Large intestine (tissue), 3 donors: ENCODE measurements around the gene HTR2B. TPM values are rescaled to one million over a fixed set of nuclear protein-coding genes. Genes with fewer than 3 reads are reported as not detected.
"Not testable (repeated sequence)": the region's sequence is repeated elsewhere in the genome, so short reads cannot be mapped to it uniquely, and the experiment has no call there.

ENCODE experiments used
- DNase-seq, 2 donors: peaks; one replicate each; pipeline versions ENCODE4 v3.0.0 to v3.0.0-alpha.2; 2013
- H3K27ac ChIP-seq: one replicate; pipeline ENCODE4 v1.5.1; 2013; ENCODE audit warnings: low read length
- H3K27me3 ChIP-seq: 2 replicates; pipeline ENCODE4 v1.6.1; 2013; ENCODE audit warnings: low read length; ENCODE audit not compliant: control insufficient read depth, insufficient read depth
- H3K36me3 ChIP-seq: 2 replicates; pipeline ENCODE4 v1.6.1; 2013; ENCODE audit warnings: low read length; ENCODE audit not compliant: control insufficient read depth, insufficient read depth
- H3K4me1 ChIP-seq: one replicate; pipeline ENCODE4 v1.6.1; 2013; ENCODE audit warnings: low read length; ENCODE audit not compliant: control insufficient read depth, insufficient read depth
- H3K4me3 ChIP-seq: one replicate; pipeline ENCODE4 v1.5.1; 2013; ENCODE audit warnings: low read length
- H3K9me3 ChIP-seq: one replicate; pipeline ENCODE4 v1.6.1; 2013; ENCODE audit warnings: mild to moderate bottlenecking, low read depth, low read length, moderate library complexity; ENCODE audit not compliant: control insufficient read depth
- WGBS: methylation state at CpG from one replicate; pipeline ENCODE4 v1.1.5; 2013; ENCODE audit warnings: low lambda C conversion rate; ENCODE audit not compliant: insufficient coverage; 5-methylcytosine and 5-hydroxymethylcytosine counted together
- polyA plus RNA-seq: library from polyadenylated mRNA; unstranded; fragments of 120-200 nt; gene quantifications from one replicate; pipeline ENCODE4 v1.2.1, GENCODE V29; 2013

The HTR2B gene
- polyA plus RNA-seq, 1 donor = 6.7 TPM

GRCh38 chr2:231161877-231162329 is 37.1 kb upstream of the HTR2B start:
- no peaks in the 10 kb centered on the region for H3K27me3 ChIP-seq
- no peak for DNase-seq
- H3K36me3 ChIP-seq = peaks cover 31% of the 10 kb centered on the region
- H3K4me1 ChIP-seq = no peaks in the 10 kb centered on the region
- WGBS = 80% methylated on average over 1 of the region's 2 CpGs
- no peak overlapping the region for H3K27ac ChIP-seq
- no peak overlapping the region for H3K4me3 ChIP-seq
- H3K9me3 ChIP-seq = no peaks in the 10 kb centered on the region

DNA sequence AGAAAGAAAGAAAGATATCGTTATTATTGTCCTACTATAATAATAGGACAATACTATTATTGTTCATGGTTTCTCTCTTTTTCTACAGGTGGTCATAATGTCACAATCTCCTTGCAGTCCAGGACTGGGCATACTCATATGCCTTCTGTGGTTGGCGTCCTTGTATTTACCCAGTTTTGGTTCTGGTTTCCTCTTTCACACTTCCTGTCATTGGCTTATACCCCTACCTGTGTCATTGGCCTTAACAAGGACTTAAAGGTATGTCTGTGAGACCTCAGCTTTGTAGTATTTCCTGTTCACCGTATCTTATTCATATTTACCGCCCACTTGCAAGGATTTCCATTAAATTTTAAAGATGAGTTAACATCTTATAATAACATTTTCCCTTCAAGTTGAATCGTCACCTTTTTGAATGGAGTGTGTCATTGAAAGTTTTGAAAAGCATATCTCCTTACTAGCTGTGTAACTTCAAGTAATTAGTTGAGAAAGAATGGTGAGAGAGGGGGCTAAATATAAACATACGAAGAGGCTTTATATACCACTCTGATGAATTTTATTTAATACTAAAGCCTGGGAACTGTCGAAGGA is 36.5 kb upstream of the HTR2B start:
- Histone ChIP-seq H3K27me3 (no peaks in the 10 kb centered on the region), H3K27ac (no peak overlapping the region), H3K4me1 (no peaks in the 10 kb centered on the region), H3K9me3 (no peaks in the 10 kb centered on the region), H3K36me3 (peaks cover 27% of the 10 kb centered on the region), H3K4me3 (no peak overlapping the region)
- 89% methylated on average over 4 of the region's 7 CpGs for WGBS
- no peak for DNase-seq

DNA sequence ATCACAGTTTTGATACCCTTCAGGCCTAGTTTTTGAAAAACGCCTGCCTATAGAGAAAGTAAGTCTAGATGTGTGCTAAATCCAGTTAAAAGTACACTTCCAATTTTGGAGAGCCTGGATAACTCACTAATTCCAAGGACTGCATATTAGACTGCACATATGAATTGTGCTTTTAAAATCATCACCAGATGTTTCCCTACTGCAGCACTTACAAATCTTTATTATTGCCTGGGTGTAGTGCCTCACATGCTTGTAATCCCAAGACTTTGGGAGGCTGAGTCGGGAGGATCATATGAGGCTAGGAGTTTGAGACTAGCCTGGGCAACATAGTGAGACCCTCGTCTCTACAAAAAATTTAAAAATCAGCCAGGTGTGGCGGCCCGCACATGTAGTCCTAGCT is 35.9 kb upstream of the HTR2B start:
- no peak for DNase-seq
- Histone ChIP-seq H3K4me3 (no peak overlapping the region), H3K36me3 (peaks cover 20% of the 10 kb centered on the region), H3K4me1 (no peaks in the 10 kb centered on the region), H3K27me3 (no peaks in the 10 kb centered on the region), H3K9me3 (no peaks in the 10 kb centered on the region), H3K27ac (no peak overlapping the region)
- WGBS = no CpG with 5 or more reads among the region's 5 CpGs

DNA sequence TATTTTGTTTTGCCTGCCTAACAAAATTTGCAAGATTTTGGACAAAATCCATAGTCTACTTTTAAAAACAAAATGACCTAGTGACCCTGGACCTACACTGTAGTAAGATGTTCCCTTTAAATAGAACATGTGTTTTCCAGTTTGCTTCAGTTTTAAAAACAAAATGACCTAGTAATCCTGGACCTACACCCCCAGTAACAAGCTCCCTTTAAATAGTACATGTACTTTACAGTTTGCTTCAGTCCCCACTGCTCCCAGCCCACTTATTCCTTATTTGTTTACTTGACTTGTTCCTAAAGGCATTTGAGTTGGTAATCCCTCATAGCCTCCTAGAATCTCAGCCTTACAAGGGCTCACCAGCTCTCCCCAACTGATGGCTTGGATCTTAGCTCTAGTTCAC is 34.5 kb upstream of the HTR2B start:
- Histone ChIP-seq H3K36me3 (peaks cover 12% of the 10 kb centered on the region), H3K4me1 (no peaks in the 10 kb centered on the region), H3K4me3 (no peak overlapping the region), H3K27ac (no peak overlapping the region), H3K9me3 (no peaks in the 10 kb centered on the region), H3K27me3 (no peaks in the 10 kb centered on the region)
- DNase-seq = no peak

GRCh38 chr2:231152800-231153557 is 28.1 kb upstream of the HTR2B start:
- 100% methylated on average over 2 of the region's 8 CpGs for WGBS
- no peaks in the 10 kb centered on the region for H3K9me3 ChIP-seq
- H3K27me3 ChIP-seq = no peaks in the 10 kb centered on the region
- H3K36me3 ChIP-seq = peaks cover 17% of the 10 kb centered on the region
- DNase-seq = no peak
- H3K27ac ChIP-seq = no peak overlapping the region
- no peaks in the 10 kb centered on the region for H3K4me1 ChIP-seq
- no peak overlapping the region for H3K4me3 ChIP-seq

DNA sequence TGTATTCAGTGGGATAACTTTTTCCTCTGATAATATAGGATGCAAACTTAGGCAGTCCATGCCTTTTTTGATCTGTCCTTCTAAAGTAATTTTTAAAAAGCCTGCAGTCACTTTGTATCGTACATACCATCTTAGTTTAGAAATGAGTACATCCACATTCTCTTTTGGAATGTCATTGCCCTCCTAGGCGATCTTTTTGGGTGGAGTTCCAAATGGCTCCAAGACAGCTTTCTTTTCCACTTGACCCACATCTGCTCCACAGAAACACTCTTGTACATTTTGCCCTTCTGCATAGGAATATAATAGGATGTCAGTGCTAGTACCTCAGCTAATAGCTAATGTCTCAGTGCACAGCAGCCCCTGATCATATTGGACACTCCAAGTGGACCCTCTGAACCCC is 21.8 kb upstream of the HTR2B start:
- Histone ChIP-seq H3K27me3 (no peaks in the 10 kb centered on the region), H3K4me3 (no peak overlapping the region), H3K36me3 (peaks cover 14% of the 10 kb centered on the region), H3K9me3 (no peaks in the 10 kb centered on the region), H3K27ac (no peak overlapping the region), H3K4me1 (no peaks in the 10 kb centered on the region)
- WGBS = 100% methylated on average over 1 of the region's 2 CpGs
- no peak for DNase-seq

DNA sequence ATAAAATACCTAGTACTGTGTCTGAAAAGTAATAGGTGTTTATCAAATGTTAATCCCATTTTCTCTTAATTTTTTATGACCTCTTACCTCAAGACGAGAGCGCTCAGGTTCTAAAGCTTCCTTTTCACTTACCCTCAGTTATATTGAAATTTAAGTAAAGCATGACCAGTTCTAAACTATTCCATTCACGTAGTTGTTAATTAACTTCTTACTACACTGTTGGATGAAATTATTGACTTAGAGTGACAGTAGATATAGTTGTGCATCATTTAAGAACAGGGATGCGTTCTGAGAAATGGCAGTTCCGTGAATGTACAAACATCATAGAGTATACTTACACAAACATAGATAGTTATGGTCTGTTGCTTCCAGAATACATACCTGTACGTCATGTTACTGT is 20.1 kb upstream of the HTR2B start:
- no peak overlapping the region for H3K27ac ChIP-seq
- no peaks in the 10 kb centered on the region for H3K9me3 ChIP-seq
- H3K4me1 ChIP-seq = no peaks in the 10 kb centered on the region
- H3K27me3 ChIP-seq = no peaks in the 10 kb centered on the region
- 100% methylated on average over 1 of the region's 6 CpGs for WGBS
- no peak for DNase-seq
- H3K36me3 ChIP-seq = peaks cover 18% of the 10 kb centered on the region
- H3K4me3 ChIP-seq = no peak overlapping the region

DNA sequence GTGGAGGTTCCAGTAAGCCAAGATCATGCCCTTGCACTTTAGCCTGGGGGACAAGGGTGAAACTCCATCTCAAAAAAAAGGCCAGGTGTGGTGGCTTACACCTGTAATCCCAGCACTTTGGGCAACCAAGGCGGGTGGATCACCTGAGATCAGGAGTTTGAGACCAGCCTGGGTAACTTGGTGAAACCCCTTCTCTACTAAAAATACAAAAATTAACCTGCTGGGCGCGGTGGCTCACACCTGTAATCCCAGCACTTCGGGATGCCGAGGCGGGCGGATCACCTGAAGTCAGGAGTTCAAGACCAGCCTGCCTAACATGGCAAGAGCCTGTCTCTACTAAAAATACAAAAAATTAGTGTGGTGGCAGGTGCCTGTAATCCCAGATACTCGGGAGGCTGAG is 16.0 kb upstream of the HTR2B start:
- not testable (repeated sequence) for H3K4me1 ChIP-seq, H3K36me3 ChIP-seq, DNase-seq, H3K27ac ChIP-seq, H3K4me3 ChIP-seq, H3K27me3 ChIP-seq, H3K9me3 ChIP-seq
- WGBS = no CpG with 5 or more reads among the region's 8 CpGs

DNA sequence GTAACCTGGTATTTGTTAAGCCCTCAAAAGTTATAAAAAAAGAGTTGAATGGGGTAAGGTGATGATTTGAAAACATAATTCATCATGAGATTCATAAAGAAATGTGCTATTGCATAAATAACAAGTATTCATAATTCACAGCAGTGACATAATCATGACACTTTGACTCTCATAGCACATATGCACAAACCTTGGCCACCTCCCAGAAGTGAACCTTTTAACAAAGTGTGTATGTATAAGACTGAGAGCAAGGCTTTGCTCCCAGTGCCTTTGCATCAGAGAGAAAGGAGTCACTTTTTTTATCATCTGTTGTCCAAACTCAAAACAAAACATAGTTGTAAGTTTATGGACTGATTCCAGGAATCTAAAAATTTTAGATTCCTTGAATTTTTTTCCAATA is 15.0 kb upstream of the HTR2B start:
- Histone ChIP-seq H3K9me3 (no peaks in the 10 kb centered on the region), H3K27me3 (no peaks in the 10 kb centered on the region), H3K4me1 (no peaks in the 10 kb centered on the region), H3K36me3 (peaks cover 4% of the 10 kb centered on the region), H3K27ac (no peak overlapping the region), H3K4me3 (no peak overlapping the region)
- DNase-seq = no peak

DNA sequence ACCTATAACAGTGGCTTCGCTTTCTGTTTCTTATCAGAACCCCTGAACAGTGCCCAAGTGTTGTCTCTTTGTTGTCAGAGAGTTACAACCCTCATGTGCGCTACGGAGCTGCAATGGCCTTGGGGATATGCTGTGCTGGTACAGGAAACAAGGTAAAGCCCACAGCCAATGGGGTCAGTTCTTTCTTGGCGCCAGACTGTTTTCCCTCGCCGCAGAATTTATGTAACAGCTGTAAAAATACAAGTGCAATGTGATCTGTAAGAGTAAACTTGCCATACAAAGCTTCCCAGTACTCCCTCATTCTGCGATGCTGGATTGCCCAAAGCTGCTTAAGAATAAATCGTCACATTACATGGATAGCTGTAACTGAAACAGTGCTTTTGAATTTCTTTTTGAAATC is 13.9 kb upstream of the HTR2B start:
- peak overlapping the region; percentile 10 for H3K27ac ChIP-seq
- H3K4me1 ChIP-seq = no peaks in the 10 kb centered on the region
- no peak overlapping the region for H3K4me3 ChIP-seq
- H3K36me3 ChIP-seq = peaks cover 4% of the 10 kb centered on the region
- DNase-seq = peak; percentile 31 to 66
- H3K27me3 ChIP-seq = no peaks in the 10 kb centered on the region
- H3K9me3 ChIP-seq = no peaks in the 10 kb centered on the region
- 68% methylated on average over 3 of the region's 8 CpGs for WGBS
